K562 (cell line): Measurements from ENCODE around the gene SLC36A2. TPM values are rescaled to one million over a fixed set of nuclear protein-coding genes. Genes with fewer than 3 reads are reported as not detected.
A peak's percentile ranks its signal among the peaks of the same experiment; 100 is the strongest.

Experiments used
- ATAC-seq: fragments of 200-7000 bp; cut with Tn5 transposase; 3 replicates; pipeline ENCODE4 v1.9.1; 2020; ENCODE audit warnings: moderate library complexity
- BruUV-seq: library from RNA; stranded (reverse); fragments of 400-500 nt; replicated peaks from 2 replicates; lab custom pipeline; 2021; lab: Mats Ljungman, UMichigan
- CTCF ChIA-PET: fragments of 300-600 bp; formaldehyde crosslinking; extraction: SDS; loops from one replicate; lab custom pipeline; 2021; ENCODE audit warnings: low intra/inter-chr PET ratio; lab: Yijun Ruan, JAX
- POLR2A ChIA-PET: fragments of 300-600, 350-650 bp; sonication (Branson Sonifier 250); formaldehyde crosslinking; extraction: SDS; loops from one replicate; lab custom pipeline; 2021; ENCODE audit warnings: antibody characterized with exemption, inconsistent platforms; lab: Yijun Ruan, JAX
- DNase-seq, 4 experiments: peaks; one replicate each; pipeline versions ENCODE4 v3.0.0 to v3.0.0-alpha.2; 2011 to 2018; ENCODE audit warnings: low spot score in 3 of 4, mixed read lengths in 3 of 4; ENCODE audit errors: extremely low read depth in 1 of 4
- FAIRE-seq: peaks from 2 replicates; lab custom pipeline; 2011; peaks lifted over from hg19 to GRCh38; lab: Jason Lieb, UNC
- H2AFZ ChIP-seq: 2 replicates; pipeline ENCODE4 v1.6.0; 2011; ENCODE audit warnings: low read depth, low read length, control low read depth, inconsistent platforms
- H3K27ac ChIP-seq: fragments of 200-600 bp; 3 replicates; pipeline ENCODE4 v1.8.0; 2011; ENCODE audit warnings: low read depth, mild to moderate bottlenecking, control low read depth, inconsistent platforms, low read length, moderate library complexity, mixed read lengths; ENCODE audit errors: extremely low read depth
- H3K27me3 ChIP-seq, 2 experiments: fragments of 300-600 bp in 1 of 2; 2 replicates in 1 of 2; 3 replicates in 1 of 2; pipeline versions ENCODE4 v1.6.0 to v1.8.0; 2011; ENCODE audit warnings: inconsistent platforms in 2 of 2, low read length in 2 of 2, mild to moderate bottlenecking in 1 of 2, mixed read lengths in 1 of 2, moderate library complexity in 1 of 2; ENCODE audit not compliant: control insufficient read depth in 2 of 2, insufficient read depth in 2 of 2
- H3K36me3 ChIP-seq: fragments of 300-600 bp; 3 replicates; pipeline ENCODE4 v1.8.0; 2011; ENCODE audit warnings: mild to moderate bottlenecking, low read length, inconsistent platforms; ENCODE audit not compliant: control insufficient read depth, insufficient read depth
- H3K4me1 ChIP-seq, 2 experiments: fragments of 200-600 bp in 1 of 2; replicated peaks in 1 of 2; 2 replicates in 1 of 2; 3 replicates in 1 of 2; pipeline versions ENCODE4 v1.5.1 to v1.8.0; 2011; ENCODE audit warnings: inconsistent platforms in 2 of 2, low read length in 2 of 2, mild to moderate bottlenecking in 1 of 2, mixed read lengths in 1 of 2, moderate library complexity in 1 of 2; ENCODE audit not compliant: control insufficient read depth in 2 of 2, insufficient read depth in 2 of 2
- H3K4me2 ChIP-seq: 2 replicates; pipeline ENCODE4 v1.6.1; 2011; ENCODE audit warnings: low read length, control low read depth, inconsistent platforms, mixed read lengths; ENCODE audit not compliant: insufficient read depth
- H3K4me3 ChIP-seq: fragments of 200-600 bp; sonication (generic), shearing (Covaris generic); 2 replicates; pipeline ENCODE4 v1.5.1; 2016; ENCODE audit warnings: control low read depth, inconsistent platforms
- H3K79me2 ChIP-seq: fragments of 200-600 bp; 3 replicates; pipeline ENCODE4 v1.8.0; 2011; ENCODE audit warnings: low read length, inconsistent platforms; ENCODE audit not compliant: control insufficient read depth, insufficient read depth
- H3K9ac ChIP-seq, 2 experiments: 2 replicates each; pipeline versions ENCODE4 v1.6.0 to v1.6.1; 2011; ENCODE audit warnings: low read depth in 2 of 2, low read length in 2 of 2, control low read depth in 1 of 2, inconsistent platforms in 1 of 2, mild to moderate bottlenecking in 1 of 2, mixed read lengths in 1 of 2; ENCODE audit not compliant: insufficient read depth in 1 of 2
- H3K9me1 ChIP-seq: one replicate; pipeline ENCODE4 v1.6.0; 2011; ENCODE audit warnings: inconsistent platforms, mild to moderate bottlenecking, low read length, moderate library complexity; ENCODE audit not compliant: control insufficient read depth, insufficient read depth
- H3K9me3 ChIP-seq: replicated peaks from 2 replicates; pipeline ENCODE4 v1.5.1; 2011; ENCODE audit warnings: low read depth, low read length, inconsistent platforms; ENCODE audit not compliant: control insufficient read depth, insufficient read depth
- H4K20me1 ChIP-seq: replicated peaks from 2 replicates; pipeline ENCODE4 v1.6.1; 2011; ENCODE audit warnings: low read length, inconsistent platforms, mixed read lengths; ENCODE audit not compliant: control insufficient read depth, insufficient read depth
- GABPB2 ChIP-seq: fragments of 250-450 bp; sonication (Bioruptor Pico); conservative IDR thresholded peaks from 2 replicates; pipeline ENCODE4 v1.5.1; 2021; ENCODE audit warnings: mild to moderate bottlenecking
- NELFE ChIP-seq: IDR thresholded peaks from 2 replicates; pipeline ENCODE4 v1.6.1; 2011; ENCODE audit warnings: mild to moderate bottlenecking; ENCODE audit not compliant: insufficient read depth, insufficient read length
- PCBP1 ChIP-seq: fragments of 200-400 bp; formaldehyde crosslinking; IDR thresholded peaks from 2 replicates; pipeline ENCODE4 v1.6.1; 2018; ENCODE audit warnings: mild to moderate bottlenecking, low read depth, low read length; ENCODE audit not compliant: poor library complexity, severe bottlenecking
- POLR2G ChIP-seq: fragments of 200-400 bp; formaldehyde crosslinking; IDR thresholded peaks from 2 replicates; pipeline ENCODE4 v1.6.1; 2017; ENCODE audit warnings: low read depth, mild to moderate bottlenecking, antibody characterized with exemption, low read length, moderate library complexity
- RAD21 ChIP-seq, 2 experiments: fragments of 250-450 bp in 1 of 2; fragments of 450-650 bp in 1 of 2; sonication (Bioruptor Pico) in 1 of 2; formaldehyde crosslinking in 1 of 2; IDR thresholded peaks in 1 of 2; conservative IDR thresholded peaks in 1 of 2; 2 replicates each; pipeline versions ENCODE4 v1.4.0 to v1.8.0; 2020 to 2022; ENCODE audit warnings: mild to moderate bottlenecking in 2 of 2, moderate library complexity in 1 of 2
- whole genome bisulfite sequencing: fragments of 100-300 bp; shearing (Covaris generic); methylation state at CpG from one replicate; pipeline ENCODE4 v1.1.6; 2016; ENCODE audit warnings: low coverage, mixed read lengths; ENCODE audit not compliant: insufficient coverage; ENCODE audit errors: missing lambda C conversion rate; 5-methylcytosine and 5-hydroxymethylcytosine counted together
- in situ Hi-C: fragments of 300-500 bp; cut with MboI; formaldehyde crosslinking; loops from 4 replicates; pipeline ENCODE4 v1.15.0; 2018; ENCODE audit warnings: inconsistent platforms, mixed read lengths
- intact Hi-C: fragments of 100-400 bp; cut with micrococcal nuclease; formaldehyde crosslinking; loops from 2 replicates; pipeline ENCODE4 v1.14.2; 2022
- polyA plus RNA-seq, 8 experiments: library from polyadenylated mRNA; depleted of rRNA in 4 of 8; stranded (reverse) in 5 of 8; unstranded in 3 of 8; fragments of >200 nt; fragmentation: Nextera tagmentation in 2 of 8; fragmentation: Illumina TruSeq in 1 of 8; extraction: Ambion mirVana in 2 of 8; extraction: Trizol in 1 of 8; gene quantifications; 2 replicates each; pipeline versions ENCODE4 v1.2.1 to v1.2.3, GENCODE V29; 2011 to 2014; ENCODE audit warnings: inconsistent platforms in 1 of 8, missing spikeins in 1 of 8
- total RNA-seq, 7 experiments: library from RNA; depleted of rRNA in 6 of 7; stranded (reverse); fragments of >200 nt in 6 of 7; fragmentation: Illumina TruSeq in 2 of 7; extraction: Trizol in 2 of 7; gene quantifications; 2 replicates each; pipeline versions ENCODE4 v1.2.1 to v1.2.3, GENCODE V29; 2011 to 2021; ENCODE audit warnings: low replicate concordance in 1 of 7
- TF ChIP-seq, protein P1 (sequence below): fragments of 450-650 bp; formaldehyde crosslinking; IDR thresholded peaks from 2 replicates; pipeline ENCODE4 v1.4.0; 2022; ENCODE audit warnings: missing genetic modification characterization
- TF ChIP-seq, protein P2 (sequence below), 3 experiments: IDR thresholded peaks in 2 of 3; conservative IDR thresholded peaks in 1 of 3; 2 replicates each; pipeline ENCODE4 v1.5.1; 2011 to 2012; ENCODE audit warnings: low read length in 3 of 3, mild to moderate bottlenecking in 3 of 3, control low read depth in 2 of 3, improper control_type of control experiment in 1 of 3, inconsistent platforms in 1 of 3, low read depth in 1 of 3, mixed read lengths in 1 of 3, moderate library complexity in 1 of 3; ENCODE audit not compliant: insufficient read depth in 2 of 3

Gene SLC36A2
- total and polyA plus RNA-seq, 9 of the 15 experiments (the other 6 are each of a cell fraction or from before 2014, with no cell fraction given), result not detected

DNA sequence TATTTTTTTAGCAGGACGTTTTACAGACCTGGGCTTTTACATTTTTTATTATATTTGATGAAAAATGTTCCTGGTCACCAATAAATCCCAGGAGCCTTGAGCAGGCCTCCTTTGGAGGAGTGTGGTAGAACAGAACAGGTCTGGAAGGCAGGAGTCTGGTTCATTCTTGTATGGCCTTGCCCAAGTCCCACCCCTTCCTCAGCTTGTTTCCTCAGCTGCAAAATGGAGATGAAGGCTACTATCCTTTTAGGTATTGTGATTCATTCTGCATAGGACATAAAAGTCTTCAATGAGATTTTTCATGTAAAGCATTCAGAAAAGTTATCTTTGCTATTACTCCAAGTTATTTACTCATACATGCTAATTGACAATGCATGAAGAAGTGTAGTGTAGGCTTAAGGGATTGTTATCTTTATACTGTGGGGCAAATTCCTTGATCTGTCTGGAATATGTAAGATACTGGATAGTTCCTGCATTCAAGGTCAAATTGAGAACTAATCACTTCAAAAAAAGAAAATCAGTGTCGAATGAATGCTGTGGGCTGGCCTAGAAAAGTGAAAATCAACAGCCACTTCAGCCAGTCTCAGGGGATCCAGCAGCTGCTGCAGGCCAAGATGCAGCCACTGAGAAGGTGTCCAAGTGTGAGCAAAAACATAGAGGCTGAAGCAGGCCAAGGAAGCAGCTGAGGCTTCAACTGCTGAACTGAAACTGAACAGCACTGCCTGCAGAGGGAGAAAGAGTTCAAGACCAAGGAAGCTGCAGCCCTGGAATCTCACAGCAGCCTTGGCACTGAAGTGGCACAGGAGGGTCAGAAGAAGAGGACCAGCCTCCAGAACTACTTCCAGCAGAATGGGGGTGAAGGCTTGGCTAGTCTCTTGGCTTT, 28.3 kb downstream of the SLC36A2 start:
- no peaks in the 10 kb centered on the region for H4K20me1 ChIP-seq
- H3K27ac ChIP-seq, result no peak overlapping the region
- no peak overlapping the region for H3K9ac ChIP-seq
- no peak overlapping the region for H2AFZ ChIP-seq
- in situ Hi-C loops, result no loop called here
- WGBS, result 0% methylated on average over 2 of the region's 2 CpGs
- H3K27me3 ChIP-seq, result peaks cover 0 to 21% of the 10 kb centered on the region in 2 experiments; a peak in 2 of 5 replicates
- intact Hi-C loops, result loop anchor here (5.0 kb wide), 2 partner anchors 152 to 267 kb away; no protein-coding TSS in a partner anchor
- H3K9me1 ChIP-seq, result no peaks in the 10 kb centered on the region
- no TSS peak for BruUV-seq
- FAIRE-seq, result no peak
- ATAC-seq, result peak; percentile 41; the same call in 1 of the 3 replicates
- H3K36me3 ChIP-seq, result no peaks in the 10 kb centered on the region
- peaks cover 0 to 3% of the 10 kb centered on the region in 2 experiments; a peak in 1 of 5 replicates for H3K4me1 ChIP-seq
- H3K9me3 ChIP-seq, result no peaks in the 10 kb centered on the region; the same call in 1 of the 2 replicates
- POLR2A ChIA-PET, result no interaction called here
- CTCF ChIA-PET, result no interaction called here
- H3K4me2 ChIP-seq, result no peak overlapping the region
- H3K79me2 ChIP-seq, result no peaks in the 10 kb centered on the region
- TF ChIP-seq RAD21 (CRISPR knock-in tag; conservative IDR thresholded peaks at IDR 0.05 in 1 of 2, IDR thresholded peaks at IDR 0.05 in 1 of 2) (peak in 1 of 2 experiments; percentile 31; a peak in 1 of 4 replicates), POLR2G (no peak), PCBP1 (no peak), NELFE (no peak), GABPB2 (CRISPR knock-in tag) (no peak)
- TF ChIP-seq, protein P1, sequence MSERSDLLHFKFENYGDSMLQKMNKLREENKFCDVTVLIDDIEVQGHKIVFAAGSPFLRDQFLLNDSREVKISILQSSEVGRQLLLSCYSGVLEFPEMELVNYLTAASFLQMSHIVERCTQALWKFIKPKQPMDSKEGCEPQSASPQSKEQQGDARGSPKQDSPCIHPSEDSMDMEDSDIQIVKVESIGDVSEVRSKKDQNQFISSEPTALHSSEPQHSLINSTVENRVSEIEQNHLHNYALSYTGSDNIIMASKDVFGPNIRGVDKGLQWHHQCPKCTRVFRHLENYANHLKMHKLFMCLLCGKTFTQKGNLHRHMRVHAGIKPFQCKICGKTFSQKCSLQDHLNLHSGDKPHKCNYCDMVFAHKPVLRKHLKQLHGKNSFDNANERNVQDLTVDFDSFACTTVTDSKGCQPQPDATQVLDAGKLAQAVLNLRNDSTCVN (CRISPR knock-in tag), result no peak
- TF ChIP-seq, protein P2, sequence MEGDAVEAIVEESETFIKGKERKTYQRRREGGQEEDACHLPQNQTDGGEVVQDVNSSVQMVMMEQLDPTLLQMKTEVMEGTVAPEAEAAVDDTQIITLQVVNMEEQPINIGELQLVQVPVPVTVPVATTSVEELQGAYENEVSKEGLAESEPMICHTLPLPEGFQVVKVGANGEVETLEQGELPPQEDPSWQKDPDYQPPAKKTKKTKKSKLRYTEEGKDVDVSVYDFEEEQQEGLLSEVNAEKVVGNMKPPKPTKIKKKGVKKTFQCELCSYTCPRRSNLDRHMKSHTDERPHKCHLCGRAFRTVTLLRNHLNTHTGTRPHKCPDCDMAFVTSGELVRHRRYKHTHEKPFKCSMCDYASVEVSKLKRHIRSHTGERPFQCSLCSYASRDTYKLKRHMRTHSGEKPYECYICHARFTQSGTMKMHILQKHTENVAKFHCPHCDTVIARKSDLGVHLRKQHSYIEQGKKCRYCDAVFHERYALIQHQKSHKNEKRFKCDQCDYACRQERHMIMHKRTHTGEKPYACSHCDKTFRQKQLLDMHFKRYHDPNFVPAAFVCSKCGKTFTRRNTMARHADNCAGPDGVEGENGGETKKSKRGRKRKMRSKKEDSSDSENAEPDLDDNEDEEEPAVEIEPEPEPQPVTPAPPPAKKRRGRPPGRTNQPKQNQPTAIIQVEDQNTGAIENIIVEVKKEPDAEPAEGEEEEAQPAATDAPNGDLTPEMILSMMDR (IDR thresholded peaks at IDR 0.05 in 2 of 3, conservative IDR thresholded peaks at IDR 0.05 in 1 of 3; ENCODE audit: insufficient read depth in 2 of 3, low read depth in 1 of 3, low read length in 3 of 3), result peak in 1 of 3 experiments; percentile 19; a peak in 1 of 6 replicates
- DNase-seq, result peak in 1 of 4 experiments; percentile 5
- H3K4me3 ChIP-seq, result no peak overlapping the region
